K562 (cell line): Measurements from ENCODE around the gene GAK. TPM values are rescaled to one million over a fixed set of nuclear protein-coding genes. Genes with fewer than 3 reads are reported as not detected.
A peak's percentile ranks its signal among the peaks of the same experiment; 100 is the strongest.

Source experiments
- ATAC-seq: fragments of 200-7000 bp; cut with Tn5 transposase; 3 replicates; pipeline ENCODE4 v1.9.1; 2020; ENCODE audit warnings: moderate library complexity
- BruUV-seq: library from RNA; stranded (reverse); fragments of 400-500 nt; replicated peaks from 2 replicates; lab custom pipeline; 2021; lab: Mats Ljungman, UMichigan
- CTCF ChIA-PET: fragments of 300-600 bp; formaldehyde crosslinking; extraction: SDS; loops from one replicate; lab custom pipeline; 2021; ENCODE audit warnings: low intra/inter-chr PET ratio; lab: Yijun Ruan, JAX
- POLR2A ChIA-PET: fragments of 300-600, 350-650 bp; sonication (Branson Sonifier 250); formaldehyde crosslinking; extraction: SDS; loops from one replicate; lab custom pipeline; 2021; ENCODE audit warnings: antibody characterized with exemption, inconsistent platforms; lab: Yijun Ruan, JAX
- DNase-seq, 4 experiments: peaks; one replicate each; pipeline versions ENCODE4 v3.0.0 to v3.0.0-alpha.2; 2011 to 2018; ENCODE audit warnings: low spot score in 3 of 4, mixed read lengths in 3 of 4; ENCODE audit errors: extremely low read depth in 1 of 4
- FAIRE-seq: peaks from 2 replicates; lab custom pipeline; 2011; peaks lifted over from hg19 to GRCh38; lab: Jason Lieb, UNC
- H2AFZ ChIP-seq: 2 replicates; pipeline ENCODE4 v1.6.0; 2011; ENCODE audit warnings: low read depth, low read length, control low read depth, inconsistent platforms
- H3K27ac ChIP-seq: fragments of 200-600 bp; 3 replicates; pipeline ENCODE4 v1.8.0; 2011; ENCODE audit warnings: low read depth, mild to moderate bottlenecking, control low read depth, inconsistent platforms, low read length, moderate library complexity, mixed read lengths; ENCODE audit errors: extremely low read depth
- H3K27me3 ChIP-seq, 2 experiments: fragments of 300-600 bp in 1 of 2; 2 replicates in 1 of 2; 3 replicates in 1 of 2; pipeline versions ENCODE4 v1.6.0 to v1.8.0; 2011; ENCODE audit warnings: inconsistent platforms in 2 of 2, low read length in 2 of 2, mild to moderate bottlenecking in 1 of 2, mixed read lengths in 1 of 2, moderate library complexity in 1 of 2; ENCODE audit not compliant: control insufficient read depth in 2 of 2, insufficient read depth in 2 of 2
- H3K36me3 ChIP-seq: fragments of 300-600 bp; 3 replicates; pipeline ENCODE4 v1.8.0; 2011; ENCODE audit warnings: mild to moderate bottlenecking, low read length, inconsistent platforms; ENCODE audit not compliant: control insufficient read depth, insufficient read depth
- H3K4me1 ChIP-seq, 2 experiments: fragments of 200-600 bp in 1 of 2; replicated peaks in 1 of 2; 2 replicates in 1 of 2; 3 replicates in 1 of 2; pipeline versions ENCODE4 v1.5.1 to v1.8.0; 2011; ENCODE audit warnings: inconsistent platforms in 2 of 2, low read length in 2 of 2, mild to moderate bottlenecking in 1 of 2, mixed read lengths in 1 of 2, moderate library complexity in 1 of 2; ENCODE audit not compliant: control insufficient read depth in 2 of 2, insufficient read depth in 2 of 2
- H3K4me2 ChIP-seq: 2 replicates; pipeline ENCODE4 v1.6.1; 2011; ENCODE audit warnings: low read length, control low read depth, inconsistent platforms, mixed read lengths; ENCODE audit not compliant: insufficient read depth
- H3K4me3 ChIP-seq: fragments of 200-600 bp; sonication (generic), shearing (Covaris generic); 2 replicates; pipeline ENCODE4 v1.5.1; 2016; ENCODE audit warnings: control low read depth, inconsistent platforms
- H3K79me2 ChIP-seq: fragments of 200-600 bp; 3 replicates; pipeline ENCODE4 v1.8.0; 2011; ENCODE audit warnings: low read length, inconsistent platforms; ENCODE audit not compliant: control insufficient read depth, insufficient read depth
- H3K9ac ChIP-seq, 2 experiments: 2 replicates each; pipeline versions ENCODE4 v1.6.0 to v1.6.1; 2011; ENCODE audit warnings: low read depth in 2 of 2, low read length in 2 of 2, control low read depth in 1 of 2, inconsistent platforms in 1 of 2, mild to moderate bottlenecking in 1 of 2, mixed read lengths in 1 of 2; ENCODE audit not compliant: insufficient read depth in 1 of 2
- H3K9me1 ChIP-seq: one replicate; pipeline ENCODE4 v1.6.0; 2011; ENCODE audit warnings: inconsistent platforms, mild to moderate bottlenecking, low read length, moderate library complexity; ENCODE audit not compliant: control insufficient read depth, insufficient read depth
- H3K9me3 ChIP-seq: replicated peaks from 2 replicates; pipeline ENCODE4 v1.5.1; 2011; ENCODE audit warnings: low read depth, low read length, inconsistent platforms; ENCODE audit not compliant: control insufficient read depth, insufficient read depth
- H4K20me1 ChIP-seq: replicated peaks from 2 replicates; pipeline ENCODE4 v1.6.1; 2011; ENCODE audit warnings: low read length, inconsistent platforms, mixed read lengths; ENCODE audit not compliant: control insufficient read depth, insufficient read depth
- RBFOX2 ChIP-seq: fragments of 200-400 bp; formaldehyde crosslinking; IDR thresholded peaks from 2 replicates; pipeline ENCODE4 v1.6.1; 2017; ENCODE audit warnings: low read depth, mild to moderate bottlenecking, low read length, moderate library complexity
- RBM22 ChIP-seq: fragments of 200-400 bp; formaldehyde crosslinking; IDR thresholded peaks from 2 replicates; pipeline ENCODE4 v1.6.1; 2018; ENCODE audit warnings: low read length, low read depth; ENCODE audit not compliant: poor library complexity, severe bottlenecking
- SAP30 ChIP-seq: fragments of 200-600 bp; sonication (generic); IDR thresholded peaks from 2 replicates; pipeline ENCODE4 v1.6.1; 2012; ENCODE audit warnings: borderline replicate concordance, low read depth, mild to moderate bottlenecking, moderate library complexity, low read length, control low read depth, inconsistent platforms; ENCODE audit not compliant: insufficient read depth, poor library complexity, severe bottlenecking
- WGBS: fragments of 100-300 bp; shearing (Covaris generic); methylation state at CpG from one replicate; pipeline ENCODE4 v1.1.6; 2016; ENCODE audit warnings: low coverage, mixed read lengths; ENCODE audit not compliant: insufficient coverage; ENCODE audit errors: missing lambda C conversion rate; 5-methylcytosine and 5-hydroxymethylcytosine counted together
- in situ Hi-C: fragments of 300-500 bp; cut with MboI; formaldehyde crosslinking; loops from 4 replicates; pipeline ENCODE4 v1.15.0; 2018; ENCODE audit warnings: inconsistent platforms, mixed read lengths
- intact Hi-C: fragments of 100-400 bp; cut with micrococcal nuclease; formaldehyde crosslinking; loops from 2 replicates; pipeline ENCODE4 v1.14.2; 2022
- polyA plus RNA-seq, 8 experiments: library from polyadenylated mRNA; depleted of rRNA in 4 of 8; stranded (reverse) in 5 of 8; unstranded in 3 of 8; fragments of >200 nt; fragmentation: Nextera tagmentation in 2 of 8; fragmentation: Illumina TruSeq in 1 of 8; extraction: Ambion mirVana in 2 of 8; extraction: Trizol in 1 of 8; gene quantifications; 2 replicates each; pipeline versions ENCODE4 v1.2.1 to v1.2.3, GENCODE V29; 2011 to 2014; ENCODE audit warnings: inconsistent platforms in 1 of 8, missing spikeins in 1 of 8
- total RNA-seq, 7 experiments: library from RNA; depleted of rRNA in 6 of 7; stranded (reverse); fragments of >200 nt in 6 of 7; fragmentation: Illumina TruSeq in 2 of 7; extraction: Trizol in 2 of 7; gene quantifications; 2 replicates each; pipeline versions ENCODE4 v1.2.1 to v1.2.3, GENCODE V29; 2011 to 2021; ENCODE audit warnings: low replicate concordance in 1 of 7

The GAK gene
- total and polyA plus RNA-seq, 9 of the 15 experiments (the other 6 are each of a cell fraction or from before 2014, with no cell fraction given), result 1.3 to 102 (median 16.2) TPM

- intact Hi-C loops, result no loop called here
- ChIA-PET POLR2A (interaction anchor here (0.6 kb wide), 1 partner anchor 12 kb away, joined by 3 read pairs; no protein-coding TSS in a partner anchor), CTCF (no interaction called here)
- FAIRE-seq, result no peak
- no peak overlapping the region for H3K4me2 ChIP-seq
- no peak for ATAC-seq
- H3K9me1 ChIP-seq, result no peaks in the 10 kb centered on the region
- H4K20me1 ChIP-seq, result no peaks in the 10 kb centered on the region
- no peak for TF ChIP-seq SAP30
- TF ChIP-seq RBM22, result peak; percentile 13
- TF ChIP-seq RBFOX2, result peak; percentile 18; the same call in 1 of the 2 replicates
- in situ Hi-C loops, result no loop called here
- no peak overlapping the region for H3K27ac ChIP-seq
- no peak overlapping the region for H3K9ac ChIP-seq
- no peaks in the 10 kb centered on the region for H3K9me3 ChIP-seq
- no peaks in the 10 kb centered on the region for H3K27me3 ChIP-seq
- WGBS, result 86% methylated on average over 14 of the region's 17 CpGs
- no peak for DNase-seq
- peaks cover 12% of the 10 kb centered on the region; the same call in 1 of the 3 replicates for H3K36me3 ChIP-seq
- no peak overlapping the region for H3K4me3 ChIP-seq
- H3K4me1 ChIP-seq, result peaks cover 0 to 42% of the 10 kb centered on the region in 2 experiments; a peak in 2 of 5 replicates
- no TSS peak for BruUV-seq
- H2AFZ ChIP-seq, result no peak overlapping the region
- H3K79me2 ChIP-seq, result no peaks in the 10 kb centered on the region
Measured at GRCh38 chr4:958314-958665, 26.2 kb upstream of the GAK start.
